GM12891 (cell line): Measurements from ENCODE around the gene CBFA2T3.

Experiments used
- PAX5 ChIP-seq: IDR thresholded peaks from 2 replicates; pipeline ENCODE4 v1.6.1; 2011; ENCODE audit warnings: low read length, moderate library complexity, mild to moderate bottlenecking; ENCODE audit not compliant: insufficient read depth, severe bottlenecking
- POLR2A ChIP-seq: IDR thresholded peaks from 2 replicates; pipeline ENCODE4 v1.6.1; 2011; ENCODE audit warnings: low read depth, low read length, control low read depth
- POLR2AphosphoS5 ChIP-seq: IDR thresholded peaks from 2 replicates; pipeline ENCODE4 v1.6.1; 2011; ENCODE audit warnings: low read depth, low read length, control low read depth
- SPI1 ChIP-seq: IDR thresholded peaks from 2 replicates; pipeline ENCODE4 v1.6.1; 2011; ENCODE audit warnings: low read depth, low read length, control low read depth
- TAF1 ChIP-seq: IDR thresholded peaks from 2 replicates; pipeline ENCODE4 v1.6.1; 2011; ENCODE audit warnings: low read depth, low read length, control low read depth

DNA sequence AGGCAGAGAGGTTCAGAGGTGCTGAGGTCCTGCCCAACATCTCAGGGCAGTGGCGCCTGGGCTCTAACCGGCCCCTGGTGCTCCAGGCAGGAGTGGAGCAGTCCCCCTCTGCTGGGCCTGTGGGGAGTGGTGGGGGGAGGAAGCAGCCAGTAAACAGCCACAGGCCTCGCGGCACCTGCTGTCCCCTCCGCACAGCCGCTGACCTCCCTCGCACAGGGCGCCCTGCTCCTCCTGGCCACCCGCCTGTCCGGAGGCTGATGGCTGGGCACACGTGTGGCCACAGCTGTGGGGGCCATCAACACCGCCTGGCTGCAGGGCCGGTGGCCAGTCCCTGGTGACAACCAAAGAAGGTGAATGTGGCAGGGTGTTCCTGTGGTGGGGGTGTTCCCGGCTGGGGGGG lies 73.7 kb downstream of the CBFA2T3 start:
- no peak for TF ChIP-seq TAF1
- TF ChIP-seq POLR2A: no peak
- TF ChIP-seq POLR2AphosphoS5: no peak
- no peak for TF ChIP-seq PAX5
- TF ChIP-seq SPI1: no peak
